ENCODE results near the gene ANO10.

- TF ChIP-seq ZNF274 (IDR thresholded peaks at IDR 0.05; ENCODE audit: low read depth, low read length) (no peak), YY1 (IDR thresholded peaks at IDR 0.05; ENCODE audit: insufficient read depth, insufficient read length) (no peak), SUZ12 (IDR thresholded peaks at IDR 0.05; ENCODE audit: extremely low read depth, insufficient read depth, insufficient read length) (no peak)
These were observed 15.9 kb upstream of the ANO10 start for GRCh38 chr3:43637702-43638101.

All from NT2/D1 (cell line).